Measurements from ENCODE around the gene RAD52. TPM values are rescaled to one million over a fixed set of nuclear protein-coding genes. Genes with fewer than 3 reads are reported as not detected.

Gene RAD52
- total and polyA plus RNA-seq, 2 donors from 2014 or later = 6.4 to 17.1 TPM

- H3K4me3 ChIP-seq (ENCODE audit: low read length in 3 of 3) = no peak overlapping the region
- TF ChIP-seq CTCF (IDR thresholded peaks at IDR 0.05; ENCODE audit: borderline replicate concordance, extremely low read depth, insufficient read depth) = no peak
- no peaks in the 10 kb centered on the region for H3K4me1 ChIP-seq (ENCODE audit: control insufficient read depth in 2 of 3, insufficient read depth in 2 of 3, low read depth in 1 of 3, low read length in 3 of 3)
- no peak overlapping the region for H3K9ac ChIP-seq (ENCODE audit: low read length in 3 of 3)
- H3K27ac ChIP-seq (ENCODE audit: low read depth in 2 of 2, low read length in 2 of 2) = no peak overlapping the region
- intact Hi-C loops (cut with DNase I) = no loop called here
- no peaks in the 10 kb centered on the region for H3K36me3 ChIP-seq (ENCODE audit: control insufficient read depth in 2 of 3, insufficient read depth in 3 of 3, low read length in 3 of 3)
- H3K9me3 ChIP-seq (ENCODE audit: control insufficient read depth in 2 of 3, insufficient read depth in 1 of 3, low read length in 3 of 3) = no peaks in the 10 kb centered on the region
- DNase-seq = no peak
- H3K27me3 ChIP-seq (ENCODE audit: control insufficient read depth, insufficient read depth, low read length) = no peaks in the 10 kb centered on the region
- FAIRE-seq = no peak
Observed at GRCh38 chr12:979349-979748, 29.9 kb upstream of the RAD52 start.

GRCh38 chr12:977156-977555, 27.7 kb upstream of the RAD52 start:
- intact Hi-C loops (cut with DNase I) = no loop called here
- FAIRE-seq = no peak
- DNase-seq = no peak
- no peaks in the 10 kb centered on the region for H3K4me1 ChIP-seq (ENCODE audit: control insufficient read depth in 2 of 3, insufficient read depth in 2 of 3, low read depth in 1 of 3, low read length in 3 of 3)
- no peak overlapping the region for H3K9ac ChIP-seq (ENCODE audit: low read length in 3 of 3)
- no peak for TF ChIP-seq CTCF (IDR thresholded peaks at IDR 0.05; ENCODE audit: borderline replicate concordance, extremely low read depth, insufficient read depth)
- H3K4me3 ChIP-seq (ENCODE audit: low read length in 3 of 3) = no peak overlapping the region
- no peaks in the 10 kb centered on the region for H3K9me3 ChIP-seq (ENCODE audit: control insufficient read depth in 2 of 3, insufficient read depth in 1 of 3, low read length in 3 of 3)
- no peaks in the 10 kb centered on the region for H3K27me3 ChIP-seq (ENCODE audit: control insufficient read depth, insufficient read depth, low read length)
- H3K27ac ChIP-seq (ENCODE audit: low read depth in 2 of 2, low read length in 2 of 2) = no peak overlapping the region
- H3K36me3 ChIP-seq (ENCODE audit: control insufficient read depth in 2 of 3, insufficient read depth in 3 of 3, low read length in 3 of 3) = no peaks in the 10 kb centered on the region

GRCh38 chr12:976644-977043, 27.1 kb upstream of the RAD52 start:
- no peaks in the 10 kb centered on the region for H3K9me3 ChIP-seq (ENCODE audit: control insufficient read depth in 2 of 3, insufficient read depth in 1 of 3, low read length in 3 of 3)
- no peaks in the 10 kb centered on the region for H3K4me1 ChIP-seq (ENCODE audit: control insufficient read depth in 2 of 3, insufficient read depth in 2 of 3, low read depth in 1 of 3, low read length in 3 of 3)
- H3K36me3 ChIP-seq (ENCODE audit: control insufficient read depth in 2 of 3, insufficient read depth in 3 of 3, low read length in 3 of 3) = no peaks in the 10 kb centered on the region
- DNase-seq (no peak), FAIRE-seq (no peak)
- no peak overlapping the region for H3K27ac ChIP-seq (ENCODE audit: low read depth in 2 of 2, low read length in 2 of 2)
- TF ChIP-seq CTCF (IDR thresholded peaks at IDR 0.05; ENCODE audit: borderline replicate concordance, extremely low read depth, insufficient read depth) = no peak
- H3K27me3 ChIP-seq (ENCODE audit: control insufficient read depth, insufficient read depth, low read length) = no peaks in the 10 kb centered on the region
- H3K9ac ChIP-seq (ENCODE audit: low read length in 3 of 3) = no peak overlapping the region
- no peak overlapping the region for H3K4me3 ChIP-seq (ENCODE audit: low read length in 3 of 3)
- intact Hi-C loops (cut with DNase I) = no loop called here

DNA sequence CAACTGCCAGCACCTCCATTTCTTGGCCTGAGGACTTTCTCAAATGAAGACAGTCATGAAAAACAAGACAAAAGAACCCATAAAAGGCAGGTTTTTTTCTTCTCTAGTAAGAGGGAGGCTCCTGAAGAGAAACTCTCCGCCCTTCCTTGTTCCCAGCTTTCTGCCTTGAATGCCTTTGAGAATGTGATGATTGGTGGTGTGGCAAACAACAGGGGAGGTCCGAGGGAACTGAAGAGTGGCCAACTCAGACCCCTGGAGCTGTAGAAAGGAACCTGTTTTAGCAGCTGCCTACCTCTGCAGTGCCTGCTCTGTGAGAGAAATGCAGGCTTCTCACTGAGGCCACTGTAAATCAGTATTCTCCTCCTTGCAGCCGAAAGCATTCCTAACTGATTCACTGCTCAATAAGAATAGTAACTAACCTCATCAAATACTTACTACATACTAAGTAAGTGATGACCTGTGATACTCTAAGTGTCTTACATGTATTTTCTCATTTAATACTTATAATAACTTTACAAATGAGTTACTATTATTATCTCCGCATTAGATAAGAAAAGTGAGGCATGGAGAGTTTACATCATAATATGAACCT, 24.9 kb upstream of the RAD52 start:
- Histone ChIP-seq H3K4me3 (ENCODE audit: low read length in 3 of 3) (no peak overlapping the region), H3K27me3 (ENCODE audit: control insufficient read depth, insufficient read depth, low read length) (no peaks in the 10 kb centered on the region), H3K36me3 (ENCODE audit: control insufficient read depth in 2 of 3, insufficient read depth in 3 of 3, low read length in 3 of 3) (no peaks in the 10 kb centered on the region), H3K27ac (ENCODE audit: low read depth in 2 of 2, low read length in 2 of 2) (no peak overlapping the region), H3K4me1 (ENCODE audit: control insufficient read depth in 2 of 3, insufficient read depth in 2 of 3, low read depth in 1 of 3, low read length in 3 of 3) (no peaks in the 10 kb centered on the region), H3K9ac (ENCODE audit: low read length in 3 of 3) (no peak overlapping the region), H3K9me3 (ENCODE audit: control insufficient read depth in 2 of 3, insufficient read depth in 1 of 3, low read length in 3 of 3) (no peaks in the 10 kb centered on the region)
- intact Hi-C loops (cut with DNase I) = no loop called here
- DNase-seq = no peak
- TF ChIP-seq CTCF (IDR thresholded peaks at IDR 0.05; ENCODE audit: borderline replicate concordance, extremely low read depth, insufficient read depth) = no peak
- no peak for FAIRE-seq

Measured in kidney (tissue), 14 donors.